Suprapubic skin (tissue), 4 donors: ENCODE data around the gene OXA1L. TPM values are rescaled to one million over a fixed set of nuclear protein-coding genes. Genes with fewer than 3 reads are reported as not detected.

Experiments
- DNase-seq, 2 donors: peaks; one replicate each; pipeline ENCODE4 v3.0.0-alpha.2; 2019; ENCODE audit warnings: low spot score in 2 of 2
- H3K27ac ChIP-seq: fragments of 200-600 bp; sonication (generic); one replicate; pipeline ENCODE4 v1.5.1; 2019
- H3K27me3 ChIP-seq: fragments of 200-600 bp; sonication (generic); one replicate; pipeline ENCODE4 v1.5.1; 2019
- H3K36me3 ChIP-seq: fragments of 200-600 bp; sonication (generic); one replicate; pipeline ENCODE4 v1.5.1; 2019
- H3K4me1 ChIP-seq: fragments of 200-600 bp; sonication (generic); one replicate; pipeline ENCODE4 v1.5.1; 2019
- H3K4me3 ChIP-seq: fragments of 200-600 bp; sonication (generic); one replicate; pipeline ENCODE4 v1.5.1; 2019; ENCODE audit warnings: mild to moderate bottlenecking
- H3K9me3 ChIP-seq: fragments of 200-600 bp; sonication (generic); one replicate; pipeline ENCODE4 v1.5.1; 2019
- EP300 ChIP-seq: sonication (generic); formaldehyde crosslinking; IDR thresholded peaks from one replicate; pipeline ENCODE4 v1.6.1; 2017; ENCODE audit warnings: antibody characterized with exemption
- POLR2A ChIP-seq, 2 donors: fragments of 450-650 bp; IDR thresholded peaks; one replicate each; pipeline ENCODE4 v1.6.1; 2017; ENCODE audit warnings: antibody characterized with exemption in 2 of 2, mild to moderate bottlenecking in 2 of 2, moderate library complexity in 2 of 2
- POLR2AphosphoS5 ChIP-seq, 3 donors: sonication (generic); formaldehyde crosslinking; IDR thresholded peaks; one replicate each; pipeline ENCODE4 v1.6.1; 2017; ENCODE audit warnings: antibody characterized with exemption in 3 of 3
- WGBS: methylation state at CpG from one replicate; pipeline ENCODE4 v1.1.5; 2018; 5-methylcytosine and 5-hydroxymethylcytosine counted together
- total RNA-seq, 4 donors: library from RNA; depleted of rRNA; stranded (reverse); fragments of >200 nt; gene quantifications; one replicate each; pipeline ENCODE4 v1.1.0, GENCODE V29; 2016
- TF ChIP-seq, protein P1 (sequence below), 2 donors: fragments of 200-600 bp in 1 of 2; fragments of 450-650 bp in 1 of 2; sonication (generic) in 1 of 2; IDR thresholded peaks; one replicate each; pipeline ENCODE4 v1.5.1; 2016 to 2019; ENCODE audit warnings: antibody characterized with exemption in 2 of 2, mild to moderate bottlenecking in 1 of 2, moderate library complexity in 1 of 2

OXA1L gene
- total RNA-seq, 4 donors from 2014 or later = 75.7 to 107 (median 91.8) TPM

DNA sequence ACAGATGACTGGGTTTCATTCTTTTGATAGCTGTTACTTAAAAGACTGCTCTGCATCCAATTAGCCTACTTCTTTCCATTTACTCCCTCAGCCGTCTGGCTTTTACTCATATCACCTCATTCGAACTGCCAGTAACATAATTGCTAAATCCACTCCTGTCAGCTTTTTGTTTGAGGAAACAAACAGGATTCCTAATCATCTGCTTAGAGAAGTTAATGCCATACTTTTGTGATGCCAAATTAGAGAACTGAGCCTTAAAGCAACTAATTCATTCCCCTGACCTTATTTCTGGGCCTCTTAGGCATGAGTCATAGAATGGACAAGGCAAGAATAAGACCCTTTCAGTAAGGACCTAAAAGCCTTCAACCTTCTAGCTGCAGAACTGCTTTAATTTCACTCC is 2.9 kb downstream of the OXA1L start:
- no peak overlapping the region for H3K4me3 ChIP-seq
- peaks cover 58% of the 10 kb centered on the region for H3K36me3 ChIP-seq
- DNase-seq = no peak
- 77% methylated on average over 2 of the region's 2 CpGs for WGBS
- peaks cover 20% of the 10 kb centered on the region for H3K4me1 ChIP-seq
- no peaks in the 10 kb centered on the region for H3K27me3 ChIP-seq
- no peaks in the 10 kb centered on the region for H3K9me3 ChIP-seq
- TF ChIP-seq EP300 = no peak
- no peak for TF ChIP-seq POLR2AphosphoS5 (IDR thresholded peaks at IDR 0.05)
- no peak for TF ChIP-seq POLR2A (IDR thresholded peaks at IDR 0.05)
- TF ChIP-seq, protein P1, sequence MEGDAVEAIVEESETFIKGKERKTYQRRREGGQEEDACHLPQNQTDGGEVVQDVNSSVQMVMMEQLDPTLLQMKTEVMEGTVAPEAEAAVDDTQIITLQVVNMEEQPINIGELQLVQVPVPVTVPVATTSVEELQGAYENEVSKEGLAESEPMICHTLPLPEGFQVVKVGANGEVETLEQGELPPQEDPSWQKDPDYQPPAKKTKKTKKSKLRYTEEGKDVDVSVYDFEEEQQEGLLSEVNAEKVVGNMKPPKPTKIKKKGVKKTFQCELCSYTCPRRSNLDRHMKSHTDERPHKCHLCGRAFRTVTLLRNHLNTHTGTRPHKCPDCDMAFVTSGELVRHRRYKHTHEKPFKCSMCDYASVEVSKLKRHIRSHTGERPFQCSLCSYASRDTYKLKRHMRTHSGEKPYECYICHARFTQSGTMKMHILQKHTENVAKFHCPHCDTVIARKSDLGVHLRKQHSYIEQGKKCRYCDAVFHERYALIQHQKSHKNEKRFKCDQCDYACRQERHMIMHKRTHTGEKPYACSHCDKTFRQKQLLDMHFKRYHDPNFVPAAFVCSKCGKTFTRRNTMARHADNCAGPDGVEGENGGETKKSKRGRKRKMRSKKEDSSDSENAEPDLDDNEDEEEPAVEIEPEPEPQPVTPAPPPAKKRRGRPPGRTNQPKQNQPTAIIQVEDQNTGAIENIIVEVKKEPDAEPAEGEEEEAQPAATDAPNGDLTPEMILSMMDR (IDR thresholded peaks at IDR 0.05) = no peak
- H3K27ac ChIP-seq = no peak overlapping the region

DNA sequence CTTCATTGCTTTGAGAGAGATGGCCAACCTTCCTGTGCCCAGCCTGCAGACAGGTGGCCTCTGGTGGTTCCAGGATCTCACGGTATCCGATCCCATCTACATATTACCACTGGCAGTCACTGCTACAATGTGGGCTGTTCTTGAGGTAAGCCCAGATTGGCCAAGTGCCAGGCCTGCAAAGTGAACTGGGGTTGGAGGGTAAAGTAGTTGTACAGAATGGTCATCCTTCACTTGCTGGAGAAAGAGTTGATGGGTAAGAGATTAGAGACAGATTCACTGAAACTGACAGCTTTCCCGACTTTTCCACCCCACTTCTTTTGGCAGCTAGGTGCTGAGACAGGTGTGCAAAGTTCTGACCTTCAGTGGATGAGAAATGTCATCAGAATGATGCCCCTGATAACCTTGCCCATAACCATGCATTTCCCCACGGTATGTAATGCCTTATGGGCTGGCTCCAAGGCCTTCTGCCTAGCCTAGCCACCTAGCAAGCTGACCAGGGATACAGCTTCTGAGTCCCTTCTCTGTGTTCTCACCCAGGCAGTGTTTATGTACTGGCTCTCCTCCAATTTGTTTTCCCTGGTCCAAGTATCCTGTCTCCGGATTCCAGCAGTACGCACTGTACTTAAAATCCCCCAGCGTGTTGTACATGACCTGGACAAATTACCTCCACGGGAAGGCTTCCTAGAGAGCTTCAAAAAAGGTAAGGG is 4.1 kb downstream of the OXA1L start:
- TF ChIP-seq POLR2A (IDR thresholded peaks at IDR 0.05) (no peak), POLR2AphosphoS5 (IDR thresholded peaks at IDR 0.05) (no peak), EP300 (no peak)
- TF ChIP-seq, protein P1 (IDR thresholded peaks at IDR 0.05) = no peak
- 95% methylated on average over 8 of the region's 8 CpGs for WGBS
- no peak for DNase-seq

DNA sequence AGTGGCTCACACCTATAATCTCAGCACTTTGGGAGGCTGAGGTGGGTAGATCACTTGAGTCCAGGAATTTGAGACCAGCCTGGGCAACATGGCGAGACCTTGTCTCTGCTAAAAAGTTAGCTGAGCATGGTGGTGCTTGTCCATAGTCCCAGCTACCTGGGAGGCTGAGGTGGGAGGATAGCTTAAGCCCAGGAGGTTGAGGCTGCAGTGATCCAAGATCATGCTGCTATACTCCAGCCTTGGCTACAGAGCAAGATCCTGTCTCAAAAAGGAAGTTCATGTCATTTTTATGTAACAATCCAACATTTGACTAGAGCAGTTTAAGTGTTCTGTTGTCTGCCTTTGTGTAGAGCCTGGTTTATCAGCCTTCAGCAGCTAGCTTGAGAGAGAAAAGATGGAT is 6.2 kb downstream of the OXA1L start:
- peaks cover 62% of the 10 kb centered on the region for H3K36me3 ChIP-seq
- H3K4me3 ChIP-seq = no peak overlapping the region
- DNase-seq = no peak
- H3K4me1 ChIP-seq = peaks cover 7% of the 10 kb centered on the region
- H3K27me3 ChIP-seq = no peaks in the 10 kb centered on the region
- no peak overlapping the region for H3K27ac ChIP-seq
- no peaks in the 10 kb centered on the region for H3K9me3 ChIP-seq
- 100% methylated on average over 1 of the region's 1 CpG for WGBS
- no peak for TF ChIP-seq POLR2A (IDR thresholded peaks at IDR 0.05)
- TF ChIP-seq, protein P1 (IDR thresholded peaks at IDR 0.05) = no peak
- TF ChIP-seq POLR2AphosphoS5 (IDR thresholded peaks at IDR 0.05) = no peak
- TF ChIP-seq EP300 = no peak

More for the DNA sequence above, 4.1 kb downstream of the OXA1L start:
- H3K9me3 ChIP-seq = no peaks in the 10 kb centered on the region
- H3K4me3 ChIP-seq = no peak overlapping the region
- no peaks in the 10 kb centered on the region for H3K27me3 ChIP-seq
- H3K36me3 ChIP-seq = peaks cover 61% of the 10 kb centered on the region
- no peak overlapping the region for H3K27ac ChIP-seq
- peaks cover 19% of the 10 kb centered on the region for H3K4me1 ChIP-seq

DNA sequence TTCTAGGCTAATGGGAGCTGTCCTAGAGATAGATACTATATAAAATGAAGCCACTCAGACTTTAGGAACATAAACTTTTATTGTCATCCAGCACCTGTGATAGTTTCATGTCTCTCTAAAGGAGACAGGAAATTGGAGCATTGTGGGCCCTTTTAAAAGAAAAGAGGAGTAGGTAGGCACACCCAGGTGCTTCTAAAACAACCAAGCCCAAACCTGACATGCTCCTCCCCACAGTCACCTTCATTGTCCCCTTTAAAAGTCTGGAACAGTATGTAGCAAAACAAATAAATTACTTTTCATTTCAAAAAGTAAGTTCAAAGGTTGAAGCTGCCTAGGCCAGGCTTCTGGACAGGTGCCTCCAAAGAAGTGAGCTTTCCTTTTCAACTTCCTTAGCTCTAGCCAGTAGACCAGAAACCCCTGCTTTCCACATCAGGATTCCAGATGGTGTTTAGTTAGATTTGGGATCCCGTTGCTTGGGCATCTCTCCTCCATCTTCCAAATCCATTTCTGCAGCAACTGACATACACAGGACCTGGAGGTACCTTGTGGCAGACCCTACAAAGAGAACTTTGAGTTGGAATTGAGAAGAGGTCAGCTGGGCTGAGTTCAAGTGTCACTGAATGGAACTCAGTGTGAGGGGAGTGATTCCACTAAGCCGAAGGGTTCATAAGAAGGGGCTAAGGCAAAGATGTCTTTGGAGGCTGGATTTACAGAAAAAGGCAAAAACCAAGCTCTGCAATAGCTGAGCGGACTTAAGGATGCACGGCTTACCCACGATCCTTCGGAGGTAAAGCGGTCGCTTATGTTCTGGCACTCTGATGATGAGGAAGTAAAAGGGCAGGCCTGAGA is 6.9 kb downstream of the OXA1L start:
- no peak for DNase-seq
- Histone ChIP-seq H3K27ac (no peak overlapping the region), H3K36me3 (peaks cover 58% of the 10 kb centered on the region), H3K4me1 (peaks cover under 1% of the 10 kb centered on the region), H3K9me3 (no peaks in the 10 kb centered on the region), H3K27me3 (no peaks in the 10 kb centered on the region), H3K4me3 (no peak overlapping the region)
- 90% methylated on average over 8 of the region's 8 CpGs for WGBS
- no peak for TF ChIP-seq POLR2AphosphoS5 (IDR thresholded peaks at IDR 0.05)
- TF ChIP-seq, protein P1 (IDR thresholded peaks at IDR 0.05) = no peak
- TF ChIP-seq POLR2A (IDR thresholded peaks at IDR 0.05) = no peak
- TF ChIP-seq EP300 = no peak
